ENCODE results near the gene BFSP2.

BFSP2 gene

DNA sequence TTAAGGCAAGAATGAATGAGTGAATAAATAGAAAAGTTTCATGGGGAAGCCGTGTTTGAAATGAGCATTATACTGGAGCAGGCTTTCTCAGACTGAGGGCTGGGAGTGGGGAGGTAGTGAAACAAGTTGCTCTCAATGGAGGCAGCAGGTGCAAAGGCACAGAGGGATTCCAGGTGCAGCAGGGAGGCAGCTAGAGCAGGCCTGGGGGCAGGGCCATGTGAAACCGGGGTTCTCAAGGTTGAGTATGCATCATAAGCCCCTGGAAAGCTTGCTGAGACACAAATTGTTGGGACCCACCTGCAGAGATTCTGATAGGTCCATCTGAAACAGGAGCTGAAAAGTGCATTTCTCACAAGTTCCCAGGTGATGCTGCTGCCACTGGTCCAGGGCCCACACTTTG, 45.3 kb downstream of the BFSP2 start:
- H3K27ac ChIP-seq (ENCODE audit: low read depth, low read length) = no peak overlapping the region
- H3K27me3 ChIP-seq (ENCODE audit: control insufficient read depth, insufficient read depth, low read length) = no peaks in the 10 kb centered on the region
- no peaks in the 10 kb centered on the region for H3K36me3 ChIP-seq (ENCODE audit: control insufficient read depth, insufficient read depth, low read length)
- H3K4me1 ChIP-seq (ENCODE audit: control insufficient read depth, insufficient read depth, low read length) = no peaks in the 10 kb centered on the region
- no peak overlapping the region for H3K4me3 ChIP-seq (ENCODE audit: low read depth, low read length)
- no peaks in the 10 kb centered on the region for H3K9me3 ChIP-seq (ENCODE audit: control insufficient read depth, insufficient read depth, low read length)
- H3K9ac ChIP-seq (ENCODE audit: low read depth, low read length) = no peak overlapping the region

DNA sequence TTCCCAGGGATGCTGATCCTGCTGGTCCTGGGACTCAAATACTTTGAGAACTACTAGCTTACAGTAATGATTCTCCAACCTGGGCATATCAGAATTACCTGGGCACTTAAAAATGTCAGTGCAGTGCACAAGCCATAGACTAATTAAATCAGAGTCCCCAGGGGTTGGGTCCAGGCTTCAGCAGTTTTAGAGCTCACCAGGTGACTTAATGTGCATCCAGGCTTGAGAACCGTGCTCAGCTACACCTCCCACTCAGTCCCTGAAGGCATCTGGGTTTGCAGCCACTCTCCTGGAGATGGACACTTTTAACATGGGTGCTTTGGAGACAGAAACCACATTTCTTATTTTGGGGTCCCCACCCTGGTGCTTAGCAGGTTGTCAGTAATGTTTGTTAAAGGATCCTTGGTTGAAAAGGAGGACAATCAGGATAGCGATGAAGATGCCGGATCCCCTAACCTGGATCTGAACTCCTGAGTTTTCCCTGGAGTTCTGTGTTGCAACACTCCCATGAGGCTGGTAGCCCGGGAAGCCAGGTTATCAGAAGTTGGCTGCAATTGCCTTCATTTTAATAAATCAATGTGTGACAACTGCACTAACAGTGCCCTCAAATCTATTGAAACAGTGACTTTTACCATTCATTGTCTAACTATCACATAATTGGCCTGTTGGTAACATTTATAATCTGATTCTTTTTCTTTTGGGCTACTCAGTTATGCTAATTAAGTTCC, 48.1 kb downstream of the BFSP2 start:
- no peaks in the 10 kb centered on the region for H3K27me3 ChIP-seq (ENCODE audit: control insufficient read depth, insufficient read depth, low read length)
- no peak overlapping the region for H3K4me3 ChIP-seq (ENCODE audit: low read depth, low read length)
- H3K36me3 ChIP-seq (ENCODE audit: control insufficient read depth, insufficient read depth, low read length) = no peaks in the 10 kb centered on the region
- no peak overlapping the region for H3K9ac ChIP-seq (ENCODE audit: low read depth, low read length)
- H3K4me1 ChIP-seq (ENCODE audit: control insufficient read depth, insufficient read depth, low read length) = 0 out of 2 replicates have a peak, but pooled peaks cover 6% of the 10 kb centered on the region
- no peaks in the 10 kb centered on the region for H3K9me3 ChIP-seq (ENCODE audit: control insufficient read depth, insufficient read depth, low read length)
- H3K27ac ChIP-seq (ENCODE audit: low read depth, low read length) = no peak overlapping the region

DNA sequence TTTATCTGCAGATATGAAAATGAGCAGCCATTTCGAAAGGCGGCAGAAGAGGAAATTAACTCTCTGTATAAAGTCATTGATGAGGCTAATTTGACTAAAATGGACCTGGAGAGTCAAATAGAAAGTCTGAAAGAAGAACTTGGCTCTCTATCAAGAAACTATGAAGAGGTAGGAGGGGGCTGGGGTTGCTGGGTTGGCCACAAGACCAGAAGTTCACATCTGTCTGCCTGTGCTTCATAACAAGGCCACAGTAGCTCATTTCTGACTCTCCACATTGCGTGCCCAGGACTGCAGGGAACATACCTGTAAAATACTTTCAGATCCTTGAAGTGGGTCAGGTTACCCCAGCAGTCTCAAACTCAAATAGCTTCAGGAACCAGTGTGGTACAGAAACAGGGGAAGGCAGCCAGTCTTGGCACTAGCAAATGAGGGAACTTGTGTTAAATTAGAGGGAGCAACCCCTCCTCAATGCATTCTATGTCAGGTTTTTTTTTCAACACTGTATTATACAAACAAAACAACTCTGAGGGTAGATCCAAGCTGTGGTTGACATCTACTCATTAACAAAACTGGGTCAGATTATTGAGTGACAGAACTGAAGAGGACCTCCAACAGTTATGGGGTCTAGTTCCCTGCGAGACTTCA, 48.7 kb downstream of the BFSP2 start:
- Histone ChIP-seq H3K36me3 (ENCODE audit: control insufficient read depth, insufficient read depth, low read length) (no peaks in the 10 kb centered on the region), H3K27me3 (ENCODE audit: control insufficient read depth, insufficient read depth, low read length) (no peaks in the 10 kb centered on the region), H3K9ac (ENCODE audit: low read depth, low read length) (no peak overlapping the region), H3K4me3 (ENCODE audit: low read depth, low read length) (no peak overlapping the region), H3K27ac (ENCODE audit: low read depth, low read length) (no peak overlapping the region), H3K4me1 (ENCODE audit: control insufficient read depth, insufficient read depth, low read length) (0 out of 2 replicates have a peak, but pooled peaks cover 6% of the 10 kb centered on the region), H3K9me3 (ENCODE audit: control insufficient read depth, insufficient read depth, low read length) (no peaks in the 10 kb centered on the region)

DNA sequence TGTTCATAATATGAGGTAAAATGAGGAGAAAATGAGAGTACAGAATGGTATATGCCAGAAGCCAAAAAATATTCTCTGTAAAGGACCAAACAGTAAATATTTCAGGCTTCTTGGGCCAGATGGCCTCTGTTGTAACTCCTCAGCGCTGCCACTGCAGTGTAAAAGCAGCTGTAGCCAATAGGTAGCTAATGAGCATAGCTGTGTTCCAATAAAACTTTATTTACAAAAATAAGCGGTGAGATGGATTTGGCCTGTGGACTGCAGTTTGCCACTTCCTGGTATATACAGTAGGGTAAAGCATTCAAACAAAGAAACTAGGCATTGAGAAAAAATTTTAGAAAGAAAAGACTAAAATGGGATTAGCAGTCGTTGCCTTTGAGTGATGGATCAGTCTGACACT, 51.5 kb downstream of the BFSP2 start:
- Histone ChIP-seq H3K36me3 (ENCODE audit: control insufficient read depth, insufficient read depth, low read length) (no peaks in the 10 kb centered on the region), H3K4me1 (ENCODE audit: control insufficient read depth, insufficient read depth, low read length) (0 out of 2 replicates have a peak, but pooled peaks cover 6% of the 10 kb centered on the region), H3K27me3 (ENCODE audit: control insufficient read depth, insufficient read depth, low read length) (no peaks in the 10 kb centered on the region), H3K9ac (ENCODE audit: low read depth, low read length) (no peak overlapping the region), H3K27ac (ENCODE audit: low read depth, low read length) (no peak overlapping the region), H3K4me3 (ENCODE audit: low read depth, low read length) (no peak overlapping the region), H3K9me3 (ENCODE audit: control insufficient read depth, insufficient read depth, low read length) (no peaks in the 10 kb centered on the region)

- Histone ChIP-seq H3K4me3 (ENCODE audit: low read depth, low read length) (no peak overlapping the region), H3K27ac (ENCODE audit: low read depth, low read length) (no peak overlapping the region), H3K4me1 (ENCODE audit: control insufficient read depth, insufficient read depth, low read length) (0 out of 2 replicates have a peak, but pooled peaks cover 6% of the 10 kb centered on the region), H3K27me3 (ENCODE audit: control insufficient read depth, insufficient read depth, low read length) (no peaks in the 10 kb centered on the region), H3K9me3 (ENCODE audit: control insufficient read depth, insufficient read depth, low read length) (no peaks in the 10 kb centered on the region), H3K9ac (ENCODE audit: low read depth, low read length) (no peak overlapping the region), H3K36me3 (ENCODE audit: control insufficient read depth, insufficient read depth, low read length) (no peaks in the 10 kb centered on the region)
Measured at GRCh38 chr3:133452641-133453319, 52.9 kb downstream of the BFSP2 start.

DNA sequence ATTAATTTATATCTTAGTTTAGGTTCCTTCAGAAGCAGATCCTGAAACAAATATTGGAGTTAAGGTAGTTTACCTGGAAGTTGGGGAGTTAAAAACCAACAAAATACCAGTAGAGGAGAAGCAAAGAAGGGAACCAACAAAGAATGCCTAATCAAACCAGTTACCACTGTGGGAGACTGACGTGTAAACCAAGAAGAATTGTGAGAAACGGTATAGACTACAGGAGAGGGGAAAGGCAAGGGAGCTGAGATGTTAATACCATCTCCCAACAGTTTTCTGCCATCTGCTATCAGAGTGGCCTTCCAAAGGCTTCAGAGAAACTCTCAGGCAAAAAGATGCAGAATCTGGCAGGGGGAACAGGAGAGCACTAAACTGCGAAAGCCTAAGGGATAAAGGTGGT, 53.5 kb downstream of the BFSP2 start:
- Histone ChIP-seq H3K9me3 (ENCODE audit: control insufficient read depth, insufficient read depth, low read length) (no peaks in the 10 kb centered on the region), H3K36me3 (ENCODE audit: control insufficient read depth, insufficient read depth, low read length) (no peaks in the 10 kb centered on the region), H3K27ac (ENCODE audit: low read depth, low read length) (no peak overlapping the region), H3K4me3 (ENCODE audit: low read depth, low read length) (no peak overlapping the region), H3K9ac (ENCODE audit: low read depth, low read length) (no peak overlapping the region), H3K27me3 (ENCODE audit: control insufficient read depth, insufficient read depth, low read length) (no peaks in the 10 kb centered on the region), H3K4me1 (ENCODE audit: control insufficient read depth, insufficient read depth, low read length) (0 out of 2 replicates have a peak, but pooled peaks cover 6% of the 10 kb centered on the region)

DNA sequence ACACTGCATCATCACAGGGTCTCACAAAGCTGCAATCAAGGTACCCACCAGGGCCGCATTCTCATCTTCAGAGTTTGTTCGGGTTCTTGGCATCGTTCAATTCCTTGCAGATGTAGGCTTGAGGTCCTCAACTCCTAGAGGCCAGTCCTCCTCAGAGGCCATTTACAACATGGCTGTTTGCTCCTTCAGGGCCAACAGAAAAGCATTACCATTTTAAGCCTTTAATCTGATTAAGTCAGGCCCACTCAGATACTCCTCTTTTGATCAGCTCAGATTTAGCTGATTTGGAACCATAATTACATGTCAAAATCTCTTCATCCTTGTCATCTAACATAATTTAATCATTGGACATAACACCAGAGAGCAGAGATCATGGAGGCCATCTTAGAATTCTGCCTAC, 55.4 kb downstream of the BFSP2 start:
- Histone ChIP-seq H3K4me3 (ENCODE audit: low read depth, low read length) (no peak overlapping the region), H3K36me3 (ENCODE audit: control insufficient read depth, insufficient read depth, low read length) (no peaks in the 10 kb centered on the region), H3K4me1 (ENCODE audit: control insufficient read depth, insufficient read depth, low read length) (0 out of 2 replicates have a peak, but pooled peaks cover 6% of the 10 kb centered on the region), H3K27ac (ENCODE audit: low read depth, low read length) (no peak overlapping the region), H3K9me3 (ENCODE audit: control insufficient read depth, insufficient read depth, low read length) (no peaks in the 10 kb centered on the region), H3K27me3 (ENCODE audit: control insufficient read depth, insufficient read depth, low read length) (no peaks in the 10 kb centered on the region), H3K9ac (ENCODE audit: low read depth, low read length) (no peak overlapping the region)

DNA sequence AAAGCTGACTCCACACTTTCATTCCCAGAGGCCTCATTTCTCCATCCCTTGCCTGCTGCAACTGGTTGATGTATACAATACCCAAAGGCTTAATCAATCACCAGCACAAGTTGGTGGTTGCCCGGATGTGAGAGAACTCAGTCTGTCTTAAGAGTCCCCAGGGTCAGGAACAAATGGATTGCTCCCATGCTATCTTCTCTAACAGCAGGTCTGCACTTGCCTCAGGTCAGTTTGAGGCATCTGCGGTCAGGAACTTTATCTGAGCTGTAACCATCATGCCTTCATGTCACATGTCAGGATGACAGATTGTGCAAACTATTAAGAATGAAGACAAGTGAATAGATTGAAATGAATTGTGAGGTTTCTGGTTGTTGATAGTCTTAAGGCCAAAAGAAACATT, 56.1 kb downstream of the BFSP2 start:
- no peak overlapping the region for H3K27ac ChIP-seq (ENCODE audit: low read depth, low read length)
- H3K9me3 ChIP-seq (ENCODE audit: control insufficient read depth, insufficient read depth, low read length) = no peaks in the 10 kb centered on the region
- H3K36me3 ChIP-seq (ENCODE audit: control insufficient read depth, insufficient read depth, low read length) = no peaks in the 10 kb centered on the region
- no peaks in the 10 kb centered on the region for H3K27me3 ChIP-seq (ENCODE audit: control insufficient read depth, insufficient read depth, low read length)
- peaks cover 11% of the 10 kb centered on the region for H3K4me1 ChIP-seq (ENCODE audit: control insufficient read depth, insufficient read depth, low read length)
- H3K4me3 ChIP-seq (ENCODE audit: low read depth, low read length) = no peak overlapping the region
- H3K9ac ChIP-seq (ENCODE audit: low read depth, low read length) = no peak overlapping the region

- no peak overlapping the region for H3K9ac ChIP-seq (ENCODE audit: low read depth, low read length)
- H3K9me3 ChIP-seq (ENCODE audit: control insufficient read depth, insufficient read depth, low read length) = no peaks in the 10 kb centered on the region
- no peak overlapping the region for H3K27ac ChIP-seq (ENCODE audit: low read depth, low read length)
- no peaks in the 10 kb centered on the region for H3K27me3 ChIP-seq (ENCODE audit: control insufficient read depth, insufficient read depth, low read length)
- peaks cover 16% of the 10 kb centered on the region for H3K4me1 ChIP-seq (ENCODE audit: control insufficient read depth, insufficient read depth, low read length)
- H3K4me3 ChIP-seq (ENCODE audit: low read depth, low read length) = no peak overlapping the region
- no peaks in the 10 kb centered on the region for H3K36me3 ChIP-seq (ENCODE audit: control insufficient read depth, insufficient read depth, low read length)
Measured at GRCh38 chr3:133457025-133457424, 57.2 kb downstream of the BFSP2 start.

DNA sequence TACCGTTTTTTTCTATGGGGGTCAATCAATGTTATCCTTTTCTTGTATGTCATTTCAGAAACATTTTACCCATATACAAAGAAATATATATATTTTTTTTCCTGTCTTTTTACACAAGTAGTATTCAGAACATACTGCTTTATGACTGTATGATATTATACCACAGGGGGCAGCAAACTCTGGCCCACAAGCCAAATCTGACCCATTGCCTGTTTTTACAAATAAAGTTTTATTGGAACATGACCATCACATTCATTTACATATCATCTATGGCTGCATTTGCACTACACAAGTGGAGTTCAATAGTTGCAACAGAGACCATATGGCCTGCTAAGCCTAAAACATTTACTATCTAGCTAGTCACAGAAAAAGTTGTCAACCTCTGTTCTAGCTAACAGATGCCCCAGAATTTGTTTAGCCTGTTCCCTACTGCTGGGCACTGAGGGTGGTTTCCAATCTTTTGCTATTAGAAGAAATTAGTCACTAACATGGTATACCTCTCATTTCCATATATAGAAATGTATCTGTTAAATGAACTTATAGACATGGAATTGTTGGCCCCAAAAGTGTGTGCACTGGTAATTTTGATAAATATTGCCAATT, 57.7 kb downstream of the BFSP2 start:
- H3K9ac ChIP-seq (ENCODE audit: low read depth, low read length) = no peak overlapping the region
- no peaks in the 10 kb centered on the region for H3K36me3 ChIP-seq (ENCODE audit: control insufficient read depth, insufficient read depth, low read length)
- peaks cover 14% of the 10 kb centered on the region for H3K4me1 ChIP-seq (ENCODE audit: control insufficient read depth, insufficient read depth, low read length)
- H3K27me3 ChIP-seq (ENCODE audit: control insufficient read depth, insufficient read depth, low read length) = no peaks in the 10 kb centered on the region
- no peaks in the 10 kb centered on the region for H3K9me3 ChIP-seq (ENCODE audit: control insufficient read depth, insufficient read depth, low read length)
- H3K4me3 ChIP-seq (ENCODE audit: low read depth, low read length) = no peak overlapping the region
- no peak overlapping the region for H3K27ac ChIP-seq (ENCODE audit: low read depth, low read length)

GRCh38 chr3:133459400-133459799, 59.5 kb downstream of the BFSP2 start:
- Histone ChIP-seq H3K9ac (ENCODE audit: low read depth, low read length) (no peak overlapping the region), H3K4me1 (ENCODE audit: control insufficient read depth, insufficient read depth, low read length) (peaks cover 13% of the 10 kb centered on the region), H3K36me3 (ENCODE audit: control insufficient read depth, insufficient read depth, low read length) (no peaks in the 10 kb centered on the region), H3K27me3 (ENCODE audit: control insufficient read depth, insufficient read depth, low read length) (no peaks in the 10 kb centered on the region), H3K4me3 (ENCODE audit: low read depth, low read length) (no peak overlapping the region), H3K9me3 (ENCODE audit: control insufficient read depth, insufficient read depth, low read length) (no peaks in the 10 kb centered on the region), H3K27ac (ENCODE audit: low read depth, low read length) (no peak overlapping the region)
